Spleen (tissue), 11 donors: ENCODE results near the gene LSS. TPM values are rescaled to one million over a fixed set of nuclear protein-coding genes. Genes with fewer than 3 reads are reported as not detected.
"Not testable (repeated sequence)": the region's sequence is repeated elsewhere in the genome, so short reads cannot be mapped to it uniquely, and the experiment has no call there.

ENCODE experiments used
- DNase-seq: peaks from one replicate; pipeline ENCODE4 v3.0.0-alpha.2; 2020
- H3K27ac ChIP-seq, 8 donors: fragments of 200-600 bp; sonication (generic) in 7 of 8; 1 replicate in 4 of 8; 2 replicates in 4 of 8; pipeline versions ENCODE4 v1.5.0 to v1.8.0; 2016 to 2021; ENCODE audit warnings: inconsistent platforms in 4 of 8, mild to moderate bottlenecking in 4 of 8, moderate library complexity in 1 of 8
- H3K27me3 ChIP-seq, 7 donors: fragments of 200-600 bp; sonication (generic) in 6 of 7; replicated peaks in 1 of 7; 1 replicate in 4 of 7; 2 replicates in 3 of 7; pipeline versions ENCODE4 v1.5.0 to v1.8.0; 2016 to 2021; ENCODE audit warnings: inconsistent platforms in 3 of 7, mild to moderate bottlenecking in 1 of 7
- H3K36me3 ChIP-seq, 6 donors: fragments of 200-600 bp; sonication (generic) in 5 of 6; 1 replicate in 4 of 6; 2 replicates in 2 of 6; pipeline versions ENCODE4 v1.5.0 to v1.8.0; 2016 to 2021; ENCODE audit warnings: inconsistent platforms in 2 of 6
- H3K4me1 ChIP-seq, 6 donors: fragments of 200-600 bp; sonication (generic) in 5 of 6; 1 replicate in 3 of 6; 2 replicates in 3 of 6; pipeline versions ENCODE4 v1.5.0 to v1.8.0; 2016 to 2021; ENCODE audit warnings: inconsistent platforms in 3 of 6
- H3K4me3 ChIP-seq, 8 donors: fragments of 200-600 bp; sonication (generic) in 7 of 8; 1 replicate in 4 of 8; 2 replicates in 4 of 8; pipeline versions ENCODE4 v1.5.0 to v1.8.0; 2016 to 2021; ENCODE audit warnings: inconsistent platforms in 4 of 8, mild to moderate bottlenecking in 4 of 8, moderate library complexity in 2 of 8
- H3K9me3 ChIP-seq, 8 donors: fragments of 200-600 bp; sonication (generic) in 7 of 8; 1 replicate in 4 of 8; 2 replicates in 4 of 8; pipeline versions ENCODE4 v1.5.0 to v1.8.0; 2016 to 2021; ENCODE audit warnings: inconsistent platforms in 4 of 8
- CTCF ChIP-seq, 11 experiments: fragments of 200-600 bp in 7 of 11; fragments of 450-650 bp in 4 of 11; sonication (generic) in 4 of 11; IDR thresholded peaks in 8 of 11; conservative IDR thresholded peaks in 3 of 11; 1 replicate in 7 of 11; 2 replicates in 4 of 11; pipeline versions ENCODE4 v1.4.0 to v1.8.0; 2016 to 2021; ENCODE audit warnings: antibody characterized with exemption in 11 of 11, inconsistent platforms in 4 of 11, mild to moderate bottlenecking in 1 of 11
- POLR2A ChIP-seq, 3 donors: fragments of 450-650 bp; IDR thresholded peaks; one replicate each; pipeline ENCODE4 v1.5.1; 2017; ENCODE audit warnings: antibody characterized with exemption in 3 of 3, mild to moderate bottlenecking in 1 of 3
- POLR2AphosphoS5 ChIP-seq, 3 donors: sonication (generic); formaldehyde crosslinking; IDR thresholded peaks; one replicate each; pipeline ENCODE4 v1.5.1; 2017; ENCODE audit warnings: antibody characterized with exemption in 3 of 3
- WGBS, 5 donors: extraction: QIAGEN DNeasy Blood & Tissue Kit in 3 of 5; methylation state at CpG; one replicate each; pipeline versions ENCODE4 v1.1.5 to v1.1.7; 2013 to 2018; 5-methylcytosine and 5-hydroxymethylcytosine counted together
- intact Hi-C: fragments of 100-400 bp; cut with DNase I; formaldehyde crosslinking; loops from one replicate; pipeline ENCODE4 v1.15.0; 2023; ENCODE audit warnings: low total_unique reads
- polyA plus RNA-seq, 3 donors: library from polyadenylated mRNA; stranded (reverse); fragments of 200-250 nt; gene quantifications; one replicate each; pipeline ENCODE4 v1.2.1, GENCODE V29; 2013
- total RNA-seq, 7 donors: library from RNA; depleted of rRNA in 3 of 7; stranded (reverse); fragments of >200 nt in 3 of 7; fragmentation: NEBNext Ultra II Directional in 4 of 7; extraction: Animal tissue kit (Norgen Biotek cat#: 25700) in 4 of 7; gene quantifications; one replicate each; pipeline versions ENCODE4 v1.1.0 to v1.2.1, GENCODE V29; 2016 to 2021
- donor health status: healthy with polysubstance abuse.
- donor health status: DM: no; HTN: no; CAD: no; lungs with moderate emphysema.
- donor health status: DM: no; HTN: no; CAD: no.
- donor health status: Bipolar disorder and iron deficiency.
- donor health status: healthy.
- donor health status: DM: no; HTN: no; CAD: no.
- donor health status: DM: yes; HTN: yes; CAD: no.

LSS gene
- total and polyA plus RNA-seq, 10 donors: 6.3 to 31.2 (median 24.5) TPM

DNA sequence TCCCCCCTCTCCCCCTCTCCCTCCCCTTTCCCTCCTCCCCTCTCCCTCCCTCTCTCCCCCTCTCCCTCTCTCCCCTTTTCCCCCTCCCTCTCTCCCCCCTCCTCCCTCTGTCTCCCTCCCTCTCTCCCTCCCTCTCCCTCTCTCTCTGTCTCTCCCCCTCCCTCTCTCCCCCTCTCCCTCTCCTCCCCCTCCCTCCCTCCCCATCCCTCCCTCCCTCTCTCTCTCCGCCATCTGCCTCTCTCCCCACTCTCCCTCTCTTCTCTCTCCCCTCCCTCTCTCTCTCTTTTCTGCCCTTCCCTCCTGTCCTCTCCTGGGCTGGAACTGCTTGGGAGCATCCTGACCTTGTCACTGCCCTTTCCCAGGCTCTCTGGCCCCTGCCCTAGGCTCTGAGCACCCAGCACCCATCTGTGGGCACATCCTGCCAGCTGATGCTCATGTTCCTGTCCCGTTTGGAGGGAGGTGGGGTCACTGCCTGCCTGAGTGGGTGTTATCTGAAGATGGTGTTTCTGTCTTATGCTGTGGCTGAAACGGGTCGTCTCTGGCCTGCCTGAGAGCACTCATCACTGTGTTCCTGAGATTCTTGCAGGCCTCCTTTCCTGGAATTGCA, 84.0 kb downstream of the LSS start:
- Histone ChIP-seq H3K4me1 (peaks cover 0 to 12% (median 7%) of the 10 kb centered on the region in 6 donors), H3K27me3 (peaks cover 0 to 9% (median 0%) of the 10 kb centered on the region in 7 donors), H3K36me3 (no peaks in the 10 kb centered on the region), H3K9me3 (peaks cover 0 to 4% (median 0%) of the 10 kb centered on the region in 8 donors), H3K4me3 (no peak overlapping the region), H3K27ac (no peak overlapping the region)
- intact Hi-C loops: no loop called here
- no peak for TF ChIP-seq POLR2AphosphoS5 (IDR thresholded peaks at IDR 0.05)
- no peak for TF ChIP-seq CTCF (IDR thresholded peaks at IDR 0.05 in 8 of 11, conservative IDR thresholded peaks at IDR 0.05 in 3 of 11)
- TF ChIP-seq POLR2A (IDR thresholded peaks at IDR 0.05): no peak
- no peak for DNase-seq
- WGBS, 5 donors: 40 to 54% (median 47%) methylated on average over 4 of the region's 4 CpGs

- Histone ChIP-seq H3K4me1 (peaks cover 0 to 12% (median 7%) of the 10 kb centered on the region in 6 donors), H3K4me3 (no peak overlapping the region), H3K27me3 (peaks cover 0 to 23% (median 0%) of the 10 kb centered on the region in 7 donors), H3K27ac (no peak overlapping the region), H3K9me3 (peaks cover 0 to 4% (median 0%) of the 10 kb centered on the region in 8 donors), H3K36me3 (no peaks in the 10 kb centered on the region)
- TF ChIP-seq POLR2A (IDR thresholded peaks at IDR 0.05) (no peak), CTCF (IDR thresholded peaks at IDR 0.05 in 8 of 11, conservative IDR thresholded peaks at IDR 0.05 in 3 of 11) (no peak), POLR2AphosphoS5 (IDR thresholded peaks at IDR 0.05) (no peak)
- peak; percentile 69 for DNase-seq
- WGBS, 5 donors: 86 to 88% (median 87%) methylated on average over 21 of the region's 21 CpGs
- intact Hi-C loops: no loop called here
These were observed 85.7 kb downstream of the LSS start for GRCh38 chr21:46142582-46143473.

GRCh38 chr21:46141767-46142581, 86.6 kb downstream of the LSS start:
- no peaks in the 10 kb centered on the region for H3K36me3 ChIP-seq
- H3K27ac ChIP-seq: no peak overlapping the region
- H3K27me3 ChIP-seq: peaks cover 0 to 30% (median 0%) of the 10 kb centered on the region in 7 donors
- DNase-seq: peak; percentile 70
- intact Hi-C loops: no loop called here
- no peak overlapping the region for H3K4me3 ChIP-seq
- H3K4me1 ChIP-seq: peaks cover 0 to 12% (median 7%) of the 10 kb centered on the region in 6 donors
- TF ChIP-seq POLR2A (IDR thresholded peaks at IDR 0.05) (no peak), CTCF (IDR thresholded peaks at IDR 0.05 in 8 of 11, conservative IDR thresholded peaks at IDR 0.05 in 3 of 11) (no peak), POLR2AphosphoS5 (IDR thresholded peaks at IDR 0.05) (no peak)
- H3K9me3 ChIP-seq: peaks cover 0 to 4% (median 0%) of the 10 kb centered on the region in 8 donors
- 89 to 93% (median 91%) methylated on average over 43 to 45 of the region's 45 CpGs for WGBS, 5 donors

GRCh38 chr21:46140352-46141003, 88.1 kb downstream of the LSS start:
- H3K4me1 ChIP-seq: peaks cover 0 to 12% (median 7%) of the 10 kb centered on the region in 6 donors
- H3K4me3 ChIP-seq, H3K36me3 ChIP-seq, H3K27ac ChIP-seq, DNase-seq, H3K9me3 ChIP-seq, intact Hi-C loops: not testable (repeated sequence)
- 66 to 79% (median 67%) methylated on average over 29 of the region's 29 CpGs for WGBS, 5 donors
- peaks cover 0 to 38% (median 0%) of the 10 kb centered on the region in 7 donors for H3K27me3 ChIP-seq
